Skin epidermis (tissue), 12 donors: ENCODE results near the gene ARHGAP40.

Source experiments
- H3K27ac ChIP-seq, 21 experiments: fragments of 200-600 bp; sonication (generic) in 11 of 21; one replicate each; pipeline ENCODE4 v1.5.0; 2020; ENCODE audit warnings: mild to moderate bottlenecking in 3 of 21, inconsistent platforms in 2 of 21, moderate library complexity in 2 of 21
- H3K4me3 ChIP-seq, 7 experiments: fragments of 200-600 bp; sonication (generic) in 2 of 7; one replicate each; pipeline ENCODE4 v1.5.0; 2020; ENCODE audit warnings: inconsistent platforms in 2 of 7, mild to moderate bottlenecking in 2 of 7, moderate library complexity in 1 of 7

Gene ARHGAP40

DNA sequence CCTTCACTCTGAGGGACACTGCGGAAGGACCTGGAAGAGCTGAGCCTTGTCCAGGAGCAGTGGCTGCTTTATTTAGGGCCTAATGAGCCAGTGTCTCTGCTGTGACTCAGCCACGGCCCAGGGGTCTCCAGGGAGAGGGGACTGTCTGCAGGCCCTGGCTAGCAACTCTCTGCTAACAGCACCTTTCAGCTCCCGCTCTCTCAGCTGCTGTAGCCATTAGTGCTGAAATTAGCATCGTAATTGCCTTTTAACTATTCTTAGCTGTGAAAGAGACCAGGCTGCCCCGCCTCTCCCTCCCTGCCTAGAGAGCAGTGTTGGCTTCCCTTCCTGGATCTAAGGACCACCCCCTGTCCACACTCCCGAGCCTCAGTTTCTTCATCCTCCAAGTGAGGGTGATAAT, 69.6 kb downstream of the ARHGAP40 start:
- no peak overlapping the region for H3K4me3 ChIP-seq
- H3K27ac ChIP-seq: no peak overlapping the region

DNA sequence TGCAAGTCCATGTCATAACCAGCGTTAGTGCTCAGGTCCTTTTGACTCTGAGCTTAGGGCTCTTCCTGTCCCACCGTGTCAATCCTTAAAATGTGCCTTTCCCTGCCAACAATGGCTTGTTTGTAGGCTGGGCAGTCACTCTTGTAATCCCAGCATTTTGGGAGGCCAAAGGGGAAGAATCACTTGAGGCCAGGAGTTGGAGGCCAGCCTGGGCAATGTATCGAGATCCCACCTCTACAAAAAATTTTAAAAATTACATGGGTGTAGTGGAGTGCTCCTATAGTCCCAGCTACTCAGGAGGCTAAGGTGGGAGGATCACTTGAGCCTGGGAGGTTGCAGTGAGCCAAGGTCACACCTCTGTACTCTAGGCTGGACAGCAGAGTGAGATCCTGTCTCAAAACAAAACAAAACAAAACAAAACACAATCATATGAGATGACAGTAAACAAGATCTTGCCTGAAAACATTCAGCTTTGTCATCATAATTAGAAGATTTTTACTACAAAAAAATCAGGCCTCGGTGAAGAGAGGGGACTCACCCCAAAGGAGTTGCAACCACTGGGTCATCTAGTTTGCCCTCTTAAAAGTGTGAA, 70.2 kb downstream of the ARHGAP40 start:
- Histone ChIP-seq H3K4me3 (no peak overlapping the region), H3K27ac (no peak overlapping the region)

DNA sequence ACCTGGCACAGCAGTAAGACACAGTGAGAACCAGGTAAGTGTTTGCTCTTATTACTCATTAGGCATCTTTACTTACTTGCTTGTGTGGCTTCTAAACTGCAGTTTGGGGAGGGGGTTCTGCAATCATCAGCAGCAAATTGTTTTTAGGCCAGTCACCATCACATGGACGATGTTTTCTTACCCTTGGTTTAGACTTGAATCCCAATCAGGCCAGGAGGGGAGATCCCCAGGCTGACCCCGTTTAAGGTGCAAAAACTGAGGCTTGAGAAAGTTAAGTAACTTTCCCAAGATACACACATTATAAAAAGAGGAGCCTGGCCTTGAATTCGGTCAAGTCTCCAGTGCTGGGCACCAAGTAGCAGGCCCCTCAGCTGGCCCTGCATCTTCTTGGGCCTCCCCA, 70.9 kb downstream of the ARHGAP40 start:
- Histone ChIP-seq H3K4me3 (no peak overlapping the region), H3K27ac (no peak overlapping the region)

DNA sequence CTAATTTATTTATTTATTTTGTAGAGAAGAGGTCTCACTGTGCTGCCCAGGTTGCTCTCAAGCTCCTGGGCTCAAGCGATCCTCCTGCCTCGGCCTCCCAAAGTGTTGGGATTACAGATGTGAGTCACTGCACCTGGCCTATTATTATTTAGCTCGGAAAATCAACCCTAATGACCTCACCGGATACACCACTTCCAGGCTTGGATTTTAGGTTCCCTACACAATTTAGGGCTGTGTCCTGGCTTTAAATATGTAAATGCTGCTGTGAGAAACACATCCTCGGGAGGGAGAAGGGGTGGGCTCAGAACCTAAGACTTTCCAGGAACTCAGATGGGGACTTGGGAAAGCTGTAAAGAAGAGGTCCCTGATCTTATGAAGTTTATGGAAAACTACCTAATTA, 71.7 kb downstream of the ARHGAP40 start:
- H3K27ac ChIP-seq: no peak overlapping the region
- H3K4me3 ChIP-seq: peak overlapping the region in 1 of 7 experiments; percentile 33

DNA sequence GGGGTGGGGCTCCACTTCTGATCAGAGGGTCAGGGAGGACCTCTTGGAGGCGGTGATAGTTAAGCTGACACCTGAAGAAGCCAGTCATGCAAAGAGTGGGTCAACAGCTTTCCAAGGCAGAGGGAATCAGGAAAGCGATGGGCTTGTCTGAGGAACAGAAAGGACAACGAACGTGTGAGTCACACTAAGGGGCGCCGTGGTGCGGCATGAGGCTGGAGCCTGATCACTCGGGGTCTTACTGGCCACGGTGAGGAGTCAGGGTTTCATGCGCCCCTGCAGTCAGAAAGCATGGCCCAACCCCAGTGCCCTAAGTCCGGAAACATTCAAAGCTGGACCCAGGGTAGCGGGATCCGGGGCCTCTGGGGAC, 72.1 kb downstream of the ARHGAP40 start:
- H3K4me3 ChIP-seq: peak overlapping the region; percentile 33 to 44 (median 39)
- no peak overlapping the region for H3K27ac ChIP-seq

DNA sequence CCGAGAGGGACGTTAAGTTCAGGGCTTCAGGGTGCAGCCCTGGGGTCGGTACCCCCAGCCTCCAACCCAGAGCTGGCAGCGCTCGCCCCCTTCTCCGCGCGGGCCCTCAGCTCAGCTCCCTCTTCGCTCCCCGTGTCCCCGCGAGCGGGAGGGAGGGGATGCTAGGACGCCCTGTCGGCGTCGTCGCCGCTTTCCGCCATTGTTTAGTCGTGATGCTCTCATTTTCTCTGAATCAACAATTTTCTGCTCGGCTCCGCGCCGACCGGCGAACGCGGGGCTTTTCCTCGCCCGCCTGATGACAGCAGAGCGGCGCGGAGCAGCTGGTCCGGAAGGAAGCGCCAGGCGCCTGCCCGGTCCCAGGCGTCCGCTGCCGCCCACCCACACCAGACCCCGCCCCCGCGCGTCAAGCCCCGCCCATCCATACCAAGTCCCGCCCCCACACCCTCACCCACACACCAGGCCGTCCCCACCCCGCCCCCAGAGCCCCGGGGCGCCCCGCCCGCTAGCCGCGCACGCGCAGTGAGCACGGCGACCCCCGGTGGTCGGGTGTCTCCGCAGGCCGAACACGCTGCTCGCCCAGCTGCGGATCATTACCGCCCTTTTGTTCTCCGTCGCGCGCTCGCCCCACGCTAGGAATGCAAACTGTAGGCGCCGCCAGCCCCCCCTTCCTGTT, 72.6 kb downstream of the ARHGAP40 start:
- Histone ChIP-seq H3K27ac (no peak overlapping the region), H3K4me3 (peak overlapping the region; percentile 33 to 44 (median 39))

DNA sequence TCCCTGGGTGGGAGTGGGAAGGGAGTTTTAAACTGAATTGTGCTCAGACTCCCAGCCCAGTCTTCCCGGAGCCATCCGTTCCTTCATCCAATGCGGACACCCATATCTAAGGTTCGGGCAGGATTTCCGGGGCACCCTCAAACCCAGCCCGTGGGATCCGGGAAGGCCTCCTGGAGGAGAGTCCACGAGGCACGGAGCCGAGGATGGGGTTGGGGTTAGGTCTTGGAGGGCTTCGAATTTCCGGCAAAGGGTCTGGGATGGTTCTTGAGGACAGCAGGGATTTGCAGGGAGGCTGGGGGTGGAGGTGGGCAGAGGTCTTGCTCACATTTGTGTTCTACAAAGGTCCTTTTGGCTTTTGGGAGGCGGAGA, 73.1 kb downstream of the ARHGAP40 start:
- Histone ChIP-seq H3K4me3 (peak overlapping the region in 2 of 7 experiments; percentile 33 to 39), H3K27ac (no peak overlapping the region)

DNA sequence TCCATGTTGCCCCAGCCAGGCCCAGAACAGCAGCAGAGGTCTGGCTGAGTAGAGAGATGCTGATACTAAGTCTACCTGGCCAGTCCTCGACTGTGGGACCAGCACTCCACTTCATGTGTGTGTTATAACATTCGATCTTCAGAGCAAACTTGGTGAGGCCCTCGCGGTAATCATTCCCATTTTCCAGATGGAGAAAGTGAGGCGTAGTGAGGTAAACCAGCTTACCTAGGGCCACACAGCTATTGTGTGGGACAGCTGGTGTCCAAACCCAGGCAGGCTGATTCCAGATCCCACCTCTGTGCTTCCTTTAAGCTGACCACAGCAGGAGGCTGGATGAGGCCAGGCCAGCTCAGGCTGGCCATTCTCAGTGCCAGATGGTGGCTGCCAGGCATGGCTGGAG, 75.0 kb downstream of the ARHGAP40 start:
- Histone ChIP-seq H3K4me3 (no peak overlapping the region), H3K27ac (no peak overlapping the region)

DNA sequence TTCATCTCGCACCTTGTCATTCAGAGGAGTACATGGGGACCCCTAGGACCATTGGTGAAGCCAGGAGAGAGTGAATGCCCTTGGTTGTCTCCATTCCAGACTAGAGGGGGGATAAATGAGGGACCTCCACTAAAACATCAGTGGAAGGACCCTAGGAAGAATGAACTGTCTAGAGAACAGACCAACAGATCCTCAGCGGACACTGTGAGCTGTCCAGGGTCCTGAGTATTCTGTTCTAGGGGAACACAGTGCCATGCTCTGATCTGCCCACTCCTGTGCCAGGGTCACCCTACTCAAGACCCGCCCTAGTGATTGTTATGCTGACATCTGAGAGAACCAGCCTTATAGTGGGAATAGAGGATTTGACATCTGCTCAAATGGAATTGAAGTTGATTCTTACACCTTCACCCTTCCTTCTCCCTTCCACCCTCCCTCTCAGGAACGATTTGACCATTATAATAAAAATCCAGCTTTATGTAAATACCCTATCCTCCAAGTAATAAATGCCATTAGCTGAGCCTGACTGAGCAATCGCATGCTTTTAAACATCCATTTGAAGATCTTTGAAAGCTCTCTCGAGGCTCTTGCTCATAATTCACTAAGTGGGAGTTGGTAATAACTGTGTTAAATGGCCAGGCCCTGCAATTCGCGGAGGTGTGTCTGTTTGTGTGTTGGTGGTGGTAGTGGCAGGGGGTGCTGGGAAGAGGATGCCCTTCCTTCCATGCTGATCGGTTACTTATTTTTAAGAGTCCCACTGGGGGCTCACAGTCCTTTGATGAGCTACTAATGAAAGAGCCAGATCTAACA, 79.1 kb downstream of the ARHGAP40 start:
- Histone ChIP-seq H3K4me3 (no peak overlapping the region), H3K27ac (no peak overlapping the region)

DNA sequence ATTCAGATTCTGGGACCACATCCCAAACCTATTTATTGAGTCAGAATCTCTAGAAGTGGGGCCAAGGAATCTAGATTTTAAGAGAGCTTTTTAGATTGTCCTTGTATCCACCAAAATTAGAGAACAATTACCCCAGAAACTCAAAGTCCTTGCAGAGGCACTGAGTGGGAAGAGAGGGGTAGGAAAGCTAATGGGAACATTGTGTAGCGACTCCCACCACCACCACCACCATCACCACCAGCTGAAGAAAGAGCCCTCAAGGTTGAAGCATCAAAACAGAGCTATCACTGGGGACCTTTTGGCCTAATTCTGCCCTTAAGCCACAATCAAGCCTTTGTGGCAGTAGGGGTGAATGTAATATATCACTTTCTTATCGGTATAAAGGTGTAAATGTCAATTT, 83.7 kb downstream of the ARHGAP40 start:
- H3K27ac ChIP-seq: no peak overlapping the region

DNA sequence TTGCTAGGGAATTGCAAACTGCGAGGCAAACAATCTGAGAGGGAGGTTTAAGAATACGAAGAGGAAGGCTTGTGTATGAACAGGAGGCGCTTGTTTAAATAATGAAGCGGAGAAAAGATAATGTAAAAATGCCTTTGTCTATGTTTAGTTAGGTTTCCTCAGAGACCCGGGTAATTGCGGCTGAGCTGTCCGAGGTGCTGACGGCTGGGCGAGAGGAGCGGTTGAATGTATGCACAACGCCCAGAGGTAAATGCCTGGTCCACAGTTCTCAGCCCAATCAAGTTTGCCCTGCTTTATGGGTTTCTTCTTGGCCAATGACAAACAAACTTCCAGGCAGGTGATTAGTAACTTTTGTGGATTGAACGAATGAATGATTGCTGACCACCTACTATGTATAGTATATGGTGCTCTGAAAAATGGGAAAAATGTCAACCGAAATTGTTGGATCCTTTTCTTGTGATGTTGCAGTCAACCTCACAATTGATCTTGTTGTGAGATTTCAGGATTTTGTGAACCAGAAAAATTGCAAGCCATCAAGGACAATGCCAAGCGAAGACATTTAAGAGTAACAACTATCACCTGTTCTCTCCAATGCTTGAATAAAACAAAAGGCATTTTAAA, 84.4 kb downstream of the ARHGAP40 start:
- no peak overlapping the region for H3K27ac ChIP-seq

More for the DNA sequence above, 83.7 kb downstream of the ARHGAP40 start:
- no peak overlapping the region for H3K4me3 ChIP-seq

DNA sequence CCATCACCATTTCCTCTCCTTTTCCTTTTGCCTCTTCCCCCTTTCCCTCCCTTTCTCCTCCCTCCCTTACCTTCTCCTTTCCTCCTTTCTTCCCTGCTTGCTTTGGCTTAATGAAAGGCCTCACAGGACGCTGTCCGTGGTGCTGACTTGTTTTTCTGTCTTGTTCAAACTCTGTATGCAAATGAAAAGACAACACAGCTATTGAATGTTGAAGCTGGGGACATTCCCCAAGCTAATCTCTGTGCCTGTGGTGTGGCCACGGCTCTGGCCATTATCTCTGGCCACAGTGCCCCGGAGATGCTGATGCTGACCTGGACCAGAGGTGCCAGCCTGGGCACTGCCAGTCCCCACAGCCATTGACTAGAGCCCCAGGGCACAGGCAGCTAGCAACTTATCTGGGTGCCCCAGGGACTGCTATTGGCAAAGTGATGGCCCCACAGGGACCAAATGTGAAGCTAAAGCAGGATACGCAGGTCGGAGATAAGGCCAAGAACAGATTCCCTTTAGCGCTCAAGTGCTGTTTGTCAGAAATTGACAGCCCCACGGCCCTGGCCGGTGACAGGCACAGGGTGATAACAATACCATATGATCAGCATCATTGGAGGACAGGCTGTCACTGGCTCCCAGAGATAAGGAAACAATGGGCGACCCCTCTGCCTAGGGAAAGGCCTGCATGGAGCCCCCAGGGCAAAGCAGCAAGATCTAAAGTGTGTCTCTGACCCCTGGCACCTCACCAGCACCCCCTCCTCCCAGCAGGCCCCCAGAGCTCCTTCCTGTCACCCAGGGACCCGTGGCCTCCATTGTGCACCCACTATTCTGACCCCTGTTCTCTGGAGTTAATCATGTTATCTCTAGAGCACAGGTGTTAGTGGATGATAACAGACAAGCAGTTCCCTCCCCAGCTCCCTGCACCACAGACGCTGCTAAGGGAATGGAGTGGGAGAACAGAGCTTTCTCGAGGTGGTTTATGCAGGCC, 91.1 kb downstream of the ARHGAP40 start:
- Histone ChIP-seq H3K4me3 (no peak overlapping the region), H3K27ac (no peak overlapping the region)

More for the DNA sequence above, 84.4 kb downstream of the ARHGAP40 start:
- H3K4me3 ChIP-seq: no peak overlapping the region

DNA sequence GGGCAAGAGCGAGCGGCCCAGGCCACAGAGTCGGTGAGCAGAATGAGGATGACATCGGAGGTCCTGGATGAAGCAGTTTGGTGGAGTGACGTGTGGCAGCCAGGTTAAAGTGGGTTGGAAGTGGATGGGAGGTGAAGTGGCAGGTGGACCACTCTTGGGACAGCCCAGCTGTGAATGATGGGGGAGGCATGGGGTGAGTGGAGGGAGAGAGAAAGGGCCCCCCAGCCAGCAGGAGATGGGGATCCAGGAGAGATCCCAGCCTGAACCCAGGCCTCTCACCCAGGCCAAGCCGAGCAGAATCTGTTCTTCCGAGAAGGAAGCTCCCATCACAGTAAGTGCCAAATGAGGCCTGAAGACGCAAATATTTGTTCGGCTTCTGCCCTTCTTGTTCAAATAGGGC, 95.7 kb downstream of the ARHGAP40 start:
- H3K4me3 ChIP-seq: no peak overlapping the region
- no peak overlapping the region for H3K27ac ChIP-seq

DNA sequence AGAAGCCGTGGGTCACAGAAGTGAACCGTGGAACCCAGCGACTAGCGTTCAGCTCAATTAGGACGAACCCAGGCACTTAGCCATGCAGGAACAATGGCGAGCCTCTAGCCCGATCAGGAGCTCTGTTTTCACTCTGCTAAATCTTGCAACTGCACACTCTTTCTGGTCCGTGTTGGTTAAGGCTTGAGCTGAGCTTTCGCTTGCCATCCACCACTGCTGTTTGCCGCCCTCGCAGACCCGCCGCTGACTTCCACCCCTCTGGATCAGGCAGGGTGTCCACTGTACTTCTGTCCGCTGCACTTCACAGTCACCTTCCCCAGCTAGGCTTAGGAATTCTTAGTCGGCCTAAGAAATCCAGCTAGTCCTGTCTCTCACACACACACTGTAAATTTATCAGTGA, 96.9 kb downstream of the ARHGAP40 start:
- no peak overlapping the region for H3K27ac ChIP-seq
- H3K4me3 ChIP-seq: no peak overlapping the region

DNA sequence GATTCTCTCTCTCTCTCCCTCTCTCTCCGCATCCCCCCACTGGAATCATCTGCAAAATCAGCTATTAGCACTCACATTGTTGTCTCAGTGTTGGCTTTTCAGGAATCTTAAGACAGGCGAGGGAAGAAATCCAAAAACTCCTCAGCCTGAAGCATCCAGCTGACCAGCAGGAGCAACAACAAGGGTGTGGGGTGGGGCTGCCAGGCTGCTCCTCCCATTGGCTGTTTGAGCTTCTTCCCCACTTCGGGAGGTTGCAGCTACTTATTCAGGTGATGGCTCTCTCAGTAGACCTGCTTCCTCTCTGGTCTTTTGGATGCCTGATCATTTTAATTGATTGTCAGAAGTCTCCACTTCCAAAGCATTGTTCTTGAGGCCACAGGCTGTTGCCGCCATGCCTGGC, 98.5 kb downstream of the ARHGAP40 start:
- Histone ChIP-seq H3K27ac (no peak overlapping the region), H3K4me3 (no peak overlapping the region)
